GM10266 (cell line): ENCODE measurements around the gene EDEM1.

Source experiments
- DNase-seq: peaks from one replicate; pipeline ENCODE4 v3.0.0; 2012; ENCODE audit errors: extremely low spot score
- TF ChIP-seq, protein P1 (sequence below): IDR thresholded peaks from 2 replicates; pipeline ENCODE4 v1.5.1; 2012; ENCODE audit warnings: mild to moderate bottlenecking, low read depth; ENCODE audit not compliant: control insufficient read depth, insufficient read depth; ENCODE audit errors: missing control alignments

EDEM1 gene

DNA sequence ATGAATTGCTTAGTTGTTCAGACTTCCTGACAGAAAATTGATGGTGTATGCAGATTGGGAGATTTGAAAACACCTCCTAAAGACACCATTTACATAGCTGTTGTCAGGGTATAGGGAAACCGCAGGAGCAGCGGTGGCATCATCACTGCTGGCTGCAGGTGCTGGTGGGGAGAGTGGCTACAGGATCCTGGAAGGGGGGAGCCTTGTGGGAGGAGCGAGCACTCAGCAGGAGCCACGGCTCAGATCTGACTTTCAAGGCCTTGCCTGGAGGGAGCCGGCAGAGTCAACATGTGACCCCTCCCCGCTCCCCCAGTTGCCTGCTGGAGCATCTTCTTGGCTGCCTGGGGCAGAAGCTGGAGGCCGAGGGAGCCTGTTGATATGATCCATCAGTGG, 26.1 kb downstream of the EDEM1 start:
- DNase-seq: no peak
- TF ChIP-seq, protein P1, sequence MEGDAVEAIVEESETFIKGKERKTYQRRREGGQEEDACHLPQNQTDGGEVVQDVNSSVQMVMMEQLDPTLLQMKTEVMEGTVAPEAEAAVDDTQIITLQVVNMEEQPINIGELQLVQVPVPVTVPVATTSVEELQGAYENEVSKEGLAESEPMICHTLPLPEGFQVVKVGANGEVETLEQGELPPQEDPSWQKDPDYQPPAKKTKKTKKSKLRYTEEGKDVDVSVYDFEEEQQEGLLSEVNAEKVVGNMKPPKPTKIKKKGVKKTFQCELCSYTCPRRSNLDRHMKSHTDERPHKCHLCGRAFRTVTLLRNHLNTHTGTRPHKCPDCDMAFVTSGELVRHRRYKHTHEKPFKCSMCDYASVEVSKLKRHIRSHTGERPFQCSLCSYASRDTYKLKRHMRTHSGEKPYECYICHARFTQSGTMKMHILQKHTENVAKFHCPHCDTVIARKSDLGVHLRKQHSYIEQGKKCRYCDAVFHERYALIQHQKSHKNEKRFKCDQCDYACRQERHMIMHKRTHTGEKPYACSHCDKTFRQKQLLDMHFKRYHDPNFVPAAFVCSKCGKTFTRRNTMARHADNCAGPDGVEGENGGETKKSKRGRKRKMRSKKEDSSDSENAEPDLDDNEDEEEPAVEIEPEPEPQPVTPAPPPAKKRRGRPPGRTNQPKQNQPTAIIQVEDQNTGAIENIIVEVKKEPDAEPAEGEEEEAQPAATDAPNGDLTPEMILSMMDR: no peak

- TF ChIP-seq, protein P1: no peak
- no peak for DNase-seq
Measured at GRCh38 chr3:5214352-5214751, 26.8 kb downstream of the EDEM1 start.

DNA sequence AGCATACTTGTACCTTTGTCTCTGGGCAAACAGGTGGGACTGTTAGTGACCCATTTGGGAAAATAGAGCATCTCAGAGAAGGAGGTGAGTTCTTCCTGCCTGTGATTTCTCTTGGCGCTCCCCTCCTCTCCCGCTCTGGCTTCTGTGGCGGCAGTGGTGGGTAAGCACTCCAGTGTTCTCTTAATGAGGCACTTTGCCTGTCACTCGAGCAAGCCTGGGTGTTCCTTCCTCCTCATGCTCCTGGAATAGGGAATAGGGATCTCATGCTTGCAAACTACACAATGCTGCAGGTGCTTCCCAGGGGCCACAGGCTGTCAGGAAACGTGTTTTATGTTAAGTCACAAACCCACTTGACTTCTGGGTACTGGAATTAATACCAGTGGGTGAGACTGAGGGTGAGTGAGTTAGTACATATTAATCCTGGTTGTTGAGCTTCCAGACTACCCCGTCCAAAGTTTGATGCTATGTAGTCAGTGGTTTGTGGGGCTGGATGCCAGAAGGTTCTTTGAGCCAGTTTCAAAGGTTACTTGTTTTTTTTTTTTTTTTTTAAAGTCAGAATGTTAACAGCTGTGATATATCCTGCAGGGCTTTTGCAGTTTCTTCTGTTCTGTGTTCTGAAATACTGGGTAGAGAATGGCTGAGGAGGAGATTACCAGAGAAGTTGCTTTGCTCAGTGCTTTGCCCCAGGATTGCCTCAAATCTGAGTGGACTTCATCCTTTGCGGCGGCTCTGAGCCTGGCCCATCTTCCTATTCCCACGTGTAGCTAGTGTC, 30.5 kb downstream of the EDEM1 start:
- no peak for DNase-seq
- TF ChIP-seq, protein P1: no peak

GRCh38 chr3:5218815-5219214, 31.3 kb downstream of the EDEM1 start:
- DNase-seq: no peak
- TF ChIP-seq, protein P1: no peak

- no peak for DNase-seq
- TF ChIP-seq, protein P1: no peak
Measured at GRCh38 chr3:5219216-5219615, 31.7 kb downstream of the EDEM1 start.

DNA sequence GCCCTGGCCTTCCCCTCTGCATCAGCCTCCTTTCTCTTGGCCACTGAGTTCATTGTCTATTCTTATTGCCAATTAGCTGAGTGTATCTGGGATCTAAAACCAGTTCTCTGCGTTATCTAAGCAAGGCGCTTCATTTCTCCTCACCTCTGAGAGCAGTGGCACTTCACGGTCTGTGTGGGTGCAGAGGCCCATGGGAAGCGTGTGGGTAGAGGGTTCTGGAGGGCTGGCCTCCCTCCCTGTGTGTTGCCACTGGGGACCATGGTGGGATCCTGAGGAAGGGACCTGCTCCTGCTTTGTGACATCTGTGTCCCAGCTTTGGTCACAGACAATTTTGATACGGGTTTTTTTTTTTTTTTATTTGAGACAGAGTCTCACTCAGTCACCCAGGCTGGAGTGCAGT, 32.7 kb downstream of the EDEM1 start:
- DNase-seq: no peak
- TF ChIP-seq, protein P1: no peak

- no peak for DNase-seq
- TF ChIP-seq, protein P1: no peak
Measured at GRCh38 chr3:5220667-5221431, 33.3 kb downstream of the EDEM1 start.
